ENCODE data around the gene KIF16B.

The KIF16B gene

DNA sequence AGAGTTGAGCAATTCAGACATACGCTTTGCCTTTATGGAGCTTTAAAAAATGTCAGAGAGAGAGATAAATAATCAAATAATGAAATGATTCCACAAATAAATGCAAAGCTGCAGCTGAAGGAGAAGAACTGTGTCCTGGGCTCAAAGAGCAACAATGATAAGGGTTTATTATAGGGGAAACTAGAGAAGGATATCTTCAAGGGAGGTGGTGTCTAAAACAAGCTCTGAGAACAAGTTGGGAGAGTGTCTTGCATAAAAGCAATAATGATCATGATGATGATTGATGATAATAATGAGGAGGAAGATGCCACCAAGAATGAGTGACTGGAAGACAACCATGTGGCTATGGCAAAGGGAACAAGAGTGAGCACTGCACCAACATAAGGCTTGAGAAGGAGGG lies 164.3 kb downstream of the KIF16B start:
- TF ChIP-seq, protein P1, sequence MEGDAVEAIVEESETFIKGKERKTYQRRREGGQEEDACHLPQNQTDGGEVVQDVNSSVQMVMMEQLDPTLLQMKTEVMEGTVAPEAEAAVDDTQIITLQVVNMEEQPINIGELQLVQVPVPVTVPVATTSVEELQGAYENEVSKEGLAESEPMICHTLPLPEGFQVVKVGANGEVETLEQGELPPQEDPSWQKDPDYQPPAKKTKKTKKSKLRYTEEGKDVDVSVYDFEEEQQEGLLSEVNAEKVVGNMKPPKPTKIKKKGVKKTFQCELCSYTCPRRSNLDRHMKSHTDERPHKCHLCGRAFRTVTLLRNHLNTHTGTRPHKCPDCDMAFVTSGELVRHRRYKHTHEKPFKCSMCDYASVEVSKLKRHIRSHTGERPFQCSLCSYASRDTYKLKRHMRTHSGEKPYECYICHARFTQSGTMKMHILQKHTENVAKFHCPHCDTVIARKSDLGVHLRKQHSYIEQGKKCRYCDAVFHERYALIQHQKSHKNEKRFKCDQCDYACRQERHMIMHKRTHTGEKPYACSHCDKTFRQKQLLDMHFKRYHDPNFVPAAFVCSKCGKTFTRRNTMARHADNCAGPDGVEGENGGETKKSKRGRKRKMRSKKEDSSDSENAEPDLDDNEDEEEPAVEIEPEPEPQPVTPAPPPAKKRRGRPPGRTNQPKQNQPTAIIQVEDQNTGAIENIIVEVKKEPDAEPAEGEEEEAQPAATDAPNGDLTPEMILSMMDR (IDR thresholded peaks at IDR 0.05): no peak
- Histone ChIP-seq H3K79me2 (no peaks in the 10 kb centered on the region), H3K4me2 (ENCODE audit: low read length) (no peak overlapping the region), H3K4me1 (peaks cover 24% of the 10 kb centered on the region), H2AFZ (no peak overlapping the region), H3K36me3 (ENCODE audit: control insufficient read depth, insufficient read depth, low read length) (no peaks in the 10 kb centered on the region), H3K9me3 (ENCODE audit: control insufficient read depth, low read length) (no peaks in the 10 kb centered on the region), H3K4me3 (ENCODE audit: low read depth, low read length) (no peak overlapping the region), H3K9ac (no peak overlapping the region), H3K27ac (no peak overlapping the region), H3K27me3 (ENCODE audit: control insufficient read depth, insufficient read depth, low read length) (no peaks in the 10 kb centered on the region)

GRCh38 chr20:16407251-16408067 lies 165.8 kb downstream of the KIF16B start:
- Histone ChIP-seq H3K4me3 (ENCODE audit: low read depth, low read length) (no peak overlapping the region), H3K27ac (peak overlapping the region; percentile 39), H3K9ac (no peak overlapping the region), H3K4me1 (peaks cover 24% of the 10 kb centered on the region), H3K9me3 (ENCODE audit: control insufficient read depth, low read length) (no peaks in the 10 kb centered on the region), H3K79me2 (no peaks in the 10 kb centered on the region), H3K36me3 (ENCODE audit: control insufficient read depth, insufficient read depth, low read length) (no peaks in the 10 kb centered on the region), H3K4me2 (ENCODE audit: low read length) (peak overlapping the region; percentile 12), H3K27me3 (ENCODE audit: control insufficient read depth, insufficient read depth, low read length) (no peaks in the 10 kb centered on the region), H2AFZ (no peak overlapping the region)
- TF ChIP-seq, protein P1 (IDR thresholded peaks at IDR 0.05): no peak

DNA sequence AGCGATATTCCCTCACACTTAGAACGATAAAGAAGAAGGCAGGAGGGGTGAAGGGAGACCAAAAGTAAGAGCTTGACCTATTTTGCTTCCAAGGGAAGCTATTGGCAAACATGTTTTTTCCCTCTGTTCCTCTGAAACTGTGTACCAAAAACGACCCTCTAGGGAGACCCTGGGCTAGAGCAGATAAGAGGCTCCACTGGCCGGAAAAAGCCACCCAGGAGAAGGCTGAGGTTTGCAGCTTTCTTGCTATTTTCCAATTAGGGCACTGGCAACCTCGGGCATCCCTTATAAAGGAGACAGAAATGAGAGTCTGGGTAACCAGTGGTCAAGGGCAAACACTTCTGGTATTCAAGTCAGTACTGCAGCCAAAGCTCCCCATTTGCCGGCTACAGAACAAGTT lies 168.0 kb downstream of the KIF16B start:
- Histone ChIP-seq H3K9me3 (ENCODE audit: control insufficient read depth, low read length) (no peaks in the 10 kb centered on the region), H3K27me3 (ENCODE audit: control insufficient read depth, insufficient read depth, low read length) (no peaks in the 10 kb centered on the region), H3K4me1 (peaks cover 17% of the 10 kb centered on the region), H3K27ac (no peak overlapping the region), H3K4me2 (ENCODE audit: low read length) (no peak overlapping the region), H2AFZ (no peak overlapping the region), H3K36me3 (ENCODE audit: control insufficient read depth, insufficient read depth, low read length) (no peaks in the 10 kb centered on the region), H3K4me3 (ENCODE audit: low read depth, low read length) (no peak overlapping the region), H3K79me2 (no peaks in the 10 kb centered on the region), H3K9ac (no peak overlapping the region)
- TF ChIP-seq, protein P1 (IDR thresholded peaks at IDR 0.05): no peak

DNA sequence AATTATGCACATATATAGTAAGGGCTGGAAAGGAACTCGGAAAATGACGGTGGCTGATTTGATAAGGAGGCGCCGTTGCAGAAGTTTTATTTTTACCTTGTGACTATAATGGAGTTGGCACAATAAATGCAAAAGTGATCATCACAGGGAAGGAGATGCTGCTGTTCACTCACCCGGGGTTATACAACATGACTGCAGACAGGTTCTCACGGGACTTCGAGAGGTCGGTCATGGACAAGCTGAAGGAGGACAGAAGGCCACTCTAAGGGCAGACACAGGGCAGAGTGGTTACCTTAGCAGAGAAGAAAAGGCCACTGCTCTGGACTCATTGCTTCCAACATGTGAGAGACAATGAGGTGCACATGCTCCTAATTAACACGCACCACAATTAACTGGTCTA lies 168.6 kb downstream of the KIF16B start:
- Histone ChIP-seq H3K79me2 (no peaks in the 10 kb centered on the region), H3K36me3 (ENCODE audit: control insufficient read depth, insufficient read depth, low read length) (no peaks in the 10 kb centered on the region), H3K4me1 (peaks cover 17% of the 10 kb centered on the region), H3K27ac (no peak overlapping the region), H3K9me3 (ENCODE audit: control insufficient read depth, low read length) (no peaks in the 10 kb centered on the region), H3K4me2 (ENCODE audit: low read length) (no peak overlapping the region), H3K27me3 (ENCODE audit: control insufficient read depth, insufficient read depth, low read length) (no peaks in the 10 kb centered on the region), H3K9ac (no peak overlapping the region), H3K4me3 (ENCODE audit: low read depth, low read length) (no peak overlapping the region), H2AFZ (no peak overlapping the region)
- TF ChIP-seq, protein P1 (IDR thresholded peaks at IDR 0.05): no peak

DNA sequence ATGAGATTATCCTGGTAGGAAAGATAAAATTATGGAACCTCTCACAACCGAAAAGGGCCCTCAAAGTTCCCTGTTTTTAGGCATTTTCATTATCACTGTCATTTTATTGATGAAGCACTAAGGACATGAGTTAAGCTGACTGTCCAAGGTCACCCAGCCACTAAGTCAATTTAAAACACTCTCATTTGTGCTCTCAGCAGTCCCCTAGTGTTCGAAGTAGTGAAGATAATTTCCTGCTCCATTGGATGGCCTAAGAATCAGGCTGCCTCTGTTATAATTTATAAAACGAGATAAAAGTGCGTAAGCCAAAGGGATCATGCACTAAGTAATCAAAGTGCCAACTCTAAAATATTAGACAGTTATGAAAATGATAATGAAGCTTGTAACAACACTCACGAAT lies 169.1 kb downstream of the KIF16B start:
- no peaks in the 10 kb centered on the region for H3K79me2 ChIP-seq
- H3K27ac ChIP-seq: no peak overlapping the region
- H3K36me3 ChIP-seq (ENCODE audit: control insufficient read depth, insufficient read depth, low read length): no peaks in the 10 kb centered on the region
- peaks cover 17% of the 10 kb centered on the region for H3K4me1 ChIP-seq
- H3K27me3 ChIP-seq (ENCODE audit: control insufficient read depth, insufficient read depth, low read length): no peaks in the 10 kb centered on the region
- no peak overlapping the region for H3K4me2 ChIP-seq (ENCODE audit: low read length)
- H3K9ac ChIP-seq: no peak overlapping the region
- TF ChIP-seq, protein P1 (IDR thresholded peaks at IDR 0.05): no peak
- H3K9me3 ChIP-seq (ENCODE audit: control insufficient read depth, low read length): no peaks in the 10 kb centered on the region
- no peak overlapping the region for H2AFZ ChIP-seq
- no peak overlapping the region for H3K4me3 ChIP-seq (ENCODE audit: low read depth, low read length)

Data from parathyroid adenoma (tissue), 2 donors.